K562 (cell line): ENCODE results near the gene NDUFAF2.

Experiments
- CBX3 ChIP-seq, 2 experiments: IDR thresholded peaks; 1 replicate in 1 of 2; 2 replicates in 1 of 2; pipeline ENCODE4 v1.6.1; 2012; ENCODE audit warnings: inconsistent platforms in 2 of 2, low read length in 2 of 2, borderline replicate concordance in 1 of 2, control low read depth in 1 of 2
- CEBPB ChIP-seq: fragments of 450-650 bp; IDR thresholded peaks from 2 replicates; pipeline ENCODE4 v1.6.1; 2016; ENCODE audit warnings: missing genetic modification characterization, missing compliant biosample characterization
- CHD4 ChIP-seq: fragments of 200-600 bp; sonication (generic); IDR thresholded peaks from 3 replicates; pipeline ENCODE4 v1.6.1; 2012; ENCODE audit warnings: low read depth, mild to moderate bottlenecking, mixed read lengths, low read length, inconsistent platforms; ENCODE audit not compliant: insufficient read depth, insufficient replicate concordance, poor library complexity, severe bottlenecking
- CTCF ChIP-seq, 3 experiments: IDR thresholded peaks in 2 of 3; conservative IDR thresholded peaks in 1 of 3; 2 replicates each; pipeline ENCODE4 v1.5.1; 2011 to 2012; ENCODE audit warnings: low read length in 3 of 3, mild to moderate bottlenecking in 3 of 3, control low read depth in 2 of 3, improper control_type of control experiment in 1 of 3, inconsistent platforms in 1 of 3, low read depth in 1 of 3, mixed read lengths in 1 of 3, moderate library complexity in 1 of 3; ENCODE audit not compliant: insufficient read depth in 2 of 3
- ETV6 ChIP-seq, 3 experiments: fragments of 150-350 bp in 1 of 3; sonication (generic) in 1 of 3; formaldehyde crosslinking in 1 of 3; IDR thresholded peaks; 2 replicates each; pipeline versions ENCODE4 v1.6.1 to v1.8.0; 2014 to 2022; ENCODE audit warnings: borderline replicate concordance in 2 of 3, low read depth in 2 of 3, antibody characterized with exemption in 1 of 3, low read length in 1 of 3, mild to moderate bottlenecking in 1 of 3, missing genetic modification reagents in 1 of 3
- HDAC1 ChIP-seq, 2 experiments: fragments of 450-650 bp; IDR thresholded peaks; 2 replicates each; pipeline ENCODE4 v1.6.1; 2016 to 2017; ENCODE audit warnings: inconsistent platforms in 1 of 2, mild to moderate bottlenecking in 1 of 2, moderate library complexity in 1 of 2
- MCM2 ChIP-seq: fragments of 450-650 bp; IDR thresholded peaks from 2 replicates; pipeline ENCODE4 v1.6.1; 2017; ENCODE audit warnings: low read depth, mild to moderate bottlenecking
- POLR2AphosphoS5 ChIP-seq: IDR thresholded peaks from 2 replicates; pipeline ENCODE4 v1.6.1; 2011; ENCODE audit warnings: mild to moderate bottlenecking, low read depth, low read length, moderate library complexity; ENCODE audit not compliant: control insufficient read depth, insufficient read depth
- ZBTB8A ChIP-seq: fragments of 450-650 bp; IDR thresholded peaks from 2 replicates; pipeline ENCODE4 v1.6.1; 2018; ENCODE audit warnings: mild to moderate bottlenecking, moderate library complexity; ENCODE audit not compliant: partially characterized antibody

- TF ChIP-seq CTCF (IDR thresholded peaks at IDR 0.05 in 2 of 3, conservative IDR thresholded peaks at IDR 0.05 in 1 of 3; ENCODE audit: insufficient read depth in 2 of 3, low read depth in 1 of 3, low read length in 3 of 3) (no peak), CHD4 (no peak), ZBTB8A (no peak), CEBPB (no peak), HDAC1 (IDR thresholded peaks at IDR 0.05) (no peak), POLR2AphosphoS5 (no peak), MCM2 (no peak), CBX3 (IDR thresholded peaks at IDR 0.05; ENCODE audit: borderline replicate concordance in 1 of 2, low read length in 2 of 2) (no peak), ETV6 (IDR thresholded peaks at IDR 0.05; ENCODE audit: borderline replicate concordance in 1 of 2, low read depth in 2 of 2, low read length in 1 of 2) (no peak), ETV6 (CRISPR knock-in tag; IDR thresholded peaks at IDR 0.05; ENCODE audit: borderline replicate concordance) (no peak)
Observed at GRCh38 chr5:61176631-61177030, 231.6 kb downstream of the NDUFAF2 start.
